ENCODE results near the gene RPH3AL.

The RPH3AL gene

DNA sequence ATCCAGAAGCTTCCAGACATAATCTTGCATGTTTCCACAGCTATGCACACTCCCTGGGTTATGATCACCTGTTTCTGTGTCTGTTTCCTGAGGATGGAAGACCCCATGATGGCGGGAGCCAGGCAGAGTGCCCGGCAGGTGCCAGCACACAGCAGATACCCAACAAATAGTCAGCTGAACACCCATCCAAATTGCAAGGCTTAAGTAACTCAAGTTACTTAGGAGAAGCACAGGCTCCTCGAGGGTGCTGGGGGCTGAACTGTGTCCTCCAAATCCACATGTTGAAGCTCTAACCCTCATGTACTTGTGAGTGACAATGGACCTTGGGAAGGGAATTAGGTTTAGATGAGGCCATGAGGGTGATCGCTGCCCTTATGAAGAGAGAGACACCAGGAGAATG lies 91.7 kb downstream of the RPH3AL start:
- TF ChIP-seq, protein P1, sequence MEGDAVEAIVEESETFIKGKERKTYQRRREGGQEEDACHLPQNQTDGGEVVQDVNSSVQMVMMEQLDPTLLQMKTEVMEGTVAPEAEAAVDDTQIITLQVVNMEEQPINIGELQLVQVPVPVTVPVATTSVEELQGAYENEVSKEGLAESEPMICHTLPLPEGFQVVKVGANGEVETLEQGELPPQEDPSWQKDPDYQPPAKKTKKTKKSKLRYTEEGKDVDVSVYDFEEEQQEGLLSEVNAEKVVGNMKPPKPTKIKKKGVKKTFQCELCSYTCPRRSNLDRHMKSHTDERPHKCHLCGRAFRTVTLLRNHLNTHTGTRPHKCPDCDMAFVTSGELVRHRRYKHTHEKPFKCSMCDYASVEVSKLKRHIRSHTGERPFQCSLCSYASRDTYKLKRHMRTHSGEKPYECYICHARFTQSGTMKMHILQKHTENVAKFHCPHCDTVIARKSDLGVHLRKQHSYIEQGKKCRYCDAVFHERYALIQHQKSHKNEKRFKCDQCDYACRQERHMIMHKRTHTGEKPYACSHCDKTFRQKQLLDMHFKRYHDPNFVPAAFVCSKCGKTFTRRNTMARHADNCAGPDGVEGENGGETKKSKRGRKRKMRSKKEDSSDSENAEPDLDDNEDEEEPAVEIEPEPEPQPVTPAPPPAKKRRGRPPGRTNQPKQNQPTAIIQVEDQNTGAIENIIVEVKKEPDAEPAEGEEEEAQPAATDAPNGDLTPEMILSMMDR (conservative IDR thresholded peaks at IDR 0.05): no peak
- H3K27ac ChIP-seq: no peak overlapping the region

GRCh38 chr17:260031-260791 lies 92.4 kb downstream of the RPH3AL start:
- H3K27ac ChIP-seq: no peak overlapping the region
- TF ChIP-seq, protein P1 (conservative IDR thresholded peaks at IDR 0.05): no peak

DNA sequence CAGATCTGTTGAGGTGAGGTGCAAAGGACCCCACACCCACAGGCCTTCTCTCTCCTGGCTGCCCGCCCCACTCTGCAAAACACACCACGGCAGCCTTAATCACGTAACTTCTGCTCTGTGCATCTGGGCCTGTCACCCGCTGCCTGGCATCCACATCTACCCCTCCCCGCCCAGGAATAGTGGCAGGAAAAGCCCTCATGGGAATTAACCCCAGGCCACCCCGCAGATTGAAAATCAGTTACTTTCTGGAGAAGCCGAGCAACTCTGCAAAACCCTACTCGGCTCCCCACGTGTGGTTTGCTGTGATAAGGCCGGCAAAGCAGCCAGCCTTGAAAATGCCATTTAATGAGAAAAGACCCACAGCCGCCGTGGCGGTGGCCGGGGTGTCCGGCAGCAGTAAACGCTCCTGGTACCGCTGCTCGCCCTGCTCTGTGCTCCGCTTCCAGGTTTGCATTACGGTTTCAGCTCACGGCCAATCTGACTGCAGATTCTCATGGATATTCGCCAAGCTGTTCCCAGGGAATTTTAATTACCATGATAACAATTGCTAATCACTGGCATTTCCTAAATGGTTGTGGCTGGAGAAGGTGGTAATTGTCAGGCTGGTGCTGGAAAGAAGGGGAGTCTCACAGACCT lies 93.1 kb downstream of the RPH3AL start:
- TF ChIP-seq, protein P1 (conservative IDR thresholded peaks at IDR 0.05): no peak
- H3K27ac ChIP-seq: no peak overlapping the region

DNA sequence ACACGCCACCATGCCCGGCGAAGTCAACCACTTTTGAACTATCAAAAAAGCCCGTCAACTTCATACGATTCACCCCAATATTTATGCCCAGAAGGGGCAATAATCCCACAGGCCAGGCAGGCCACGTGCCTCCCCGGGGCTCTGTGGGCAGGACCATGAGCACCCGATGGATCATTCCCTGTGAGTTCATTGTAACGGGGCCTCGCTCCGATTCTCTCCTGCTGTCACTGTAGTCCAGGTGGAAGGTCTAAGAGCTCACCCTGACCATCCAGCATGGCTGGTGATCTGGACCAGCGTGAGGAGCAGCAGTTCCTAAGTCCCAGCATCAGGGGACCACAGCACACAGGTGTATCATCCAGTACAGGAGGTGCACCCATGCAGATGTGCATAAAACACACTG lies 93.7 kb downstream of the RPH3AL start:
- H3K27ac ChIP-seq: no peak overlapping the region
- TF ChIP-seq, protein P1 (conservative IDR thresholded peaks at IDR 0.05): no peak

- TF ChIP-seq, protein P1 (conservative IDR thresholded peaks at IDR 0.05): no peak
- no peak overlapping the region for H3K27ac ChIP-seq
Observed at GRCh38 chr17:258045-258734, 94.4 kb downstream of the RPH3AL start.

GRCh38 chr17:253091-253846 lies 99.3 kb downstream of the RPH3AL start:
- TF ChIP-seq, protein P1 (conservative IDR thresholded peaks at IDR 0.05): no peak
- no peak overlapping the region for H3K27ac ChIP-seq

GRCh38 chr17:252456-252855 lies 100.2 kb downstream of the RPH3AL start:
- no peak overlapping the region for H3K27ac ChIP-seq
- TF ChIP-seq, protein P1 (conservative IDR thresholded peaks at IDR 0.05): no peak

All from VCaP (cell line).